ENCODE measurements around the gene KIF22.

KIF22 gene

DNA sequence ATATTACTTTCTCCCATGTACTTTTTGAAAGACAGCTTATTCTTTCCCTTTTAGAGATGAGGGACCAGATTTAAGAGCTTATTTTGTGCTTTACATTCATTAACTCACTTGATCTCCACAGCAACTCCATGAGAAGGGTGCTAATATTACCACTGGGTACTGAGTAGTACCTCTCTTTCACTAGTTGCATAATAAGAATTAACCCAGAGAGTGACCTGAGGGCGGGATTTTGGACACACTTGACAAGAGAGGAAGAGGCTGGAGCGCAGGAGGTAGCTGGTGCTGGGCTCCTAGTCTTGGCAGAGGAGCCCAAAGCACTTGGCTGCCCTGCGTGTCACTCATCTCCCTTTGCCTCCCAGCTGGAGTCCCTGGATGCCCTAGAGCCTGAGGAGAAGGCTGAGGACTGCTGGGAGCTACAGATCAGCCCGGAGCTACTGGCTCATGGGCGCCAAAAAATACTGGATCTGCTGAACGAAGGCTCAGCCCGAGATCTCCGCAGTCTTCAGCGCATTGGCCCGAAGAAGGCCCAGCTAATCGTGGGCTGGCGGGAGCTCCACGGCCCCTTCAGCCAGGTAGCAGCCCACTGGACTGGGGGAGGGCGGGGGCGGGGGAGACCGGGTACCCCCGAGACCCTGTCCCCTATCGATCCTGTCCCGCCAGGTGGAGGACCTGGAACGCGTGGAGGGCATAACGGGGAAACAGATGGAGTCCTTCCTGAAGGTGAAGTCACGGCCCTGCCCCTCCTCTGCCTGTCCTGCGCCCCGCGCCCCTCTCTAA lies 14.1 kb downstream of the KIF22 start:
- DNase-seq: peak; percentile 44

DNA sequence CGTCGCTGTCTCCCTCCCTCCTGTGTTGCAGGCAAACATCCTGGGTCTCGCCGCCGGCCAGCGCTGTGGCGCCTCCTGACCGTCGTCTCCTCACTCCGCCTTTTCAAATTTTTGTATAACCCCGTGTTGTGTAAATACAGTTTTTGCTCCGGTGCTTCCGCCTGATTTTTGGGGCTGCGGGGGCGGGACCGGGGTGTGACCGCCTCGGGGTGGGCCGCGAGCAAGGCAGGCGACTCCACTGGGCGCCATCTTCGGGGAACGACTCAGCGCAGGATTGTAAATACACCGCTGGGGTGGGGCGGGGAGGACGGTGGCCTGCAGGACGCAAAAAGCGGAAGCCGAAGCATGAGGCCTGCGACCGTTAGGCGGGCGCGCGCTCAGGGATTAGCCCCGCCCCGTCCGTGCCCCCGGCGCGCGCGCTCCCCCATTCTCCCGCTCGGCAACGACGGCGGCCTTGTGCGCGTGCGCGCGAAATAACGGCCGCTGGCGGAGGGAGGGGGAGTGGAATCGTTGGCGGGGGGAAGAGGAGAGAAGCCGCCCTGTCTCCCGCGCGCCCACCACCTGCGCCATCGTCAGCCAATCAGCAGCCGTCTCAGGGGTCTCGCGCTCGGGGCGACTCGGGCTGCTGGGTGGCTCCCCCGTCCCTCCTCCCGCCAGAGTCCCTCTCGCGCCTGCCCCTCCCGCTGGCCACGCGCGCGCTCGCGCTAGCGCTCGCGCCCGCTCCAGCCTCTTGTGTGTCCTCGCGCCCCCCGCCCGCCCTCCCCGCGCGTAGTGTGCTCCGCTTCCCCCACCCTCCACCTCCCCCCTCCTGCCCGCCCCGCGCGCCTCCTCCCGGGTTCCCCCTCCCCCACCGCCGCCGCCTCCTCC lies 14.9 kb downstream of the KIF22 start:
- peak; percentile 91 for DNase-seq

GRCh38 chr16:29806099-29806579 lies 15.6 kb downstream of the KIF22 start, which contains the start of gene MAZ:
TSS of gene MAZ (plus strand) at chr16:29806529. CDS start at chr16:29806702, 173 bp downstream.
- DNase-seq: no peak

- no peak for DNase-seq
Measured at GRCh38 chr16:29806641-29807425, 16.3 kb downstream of the KIF22 start.

DNA sequence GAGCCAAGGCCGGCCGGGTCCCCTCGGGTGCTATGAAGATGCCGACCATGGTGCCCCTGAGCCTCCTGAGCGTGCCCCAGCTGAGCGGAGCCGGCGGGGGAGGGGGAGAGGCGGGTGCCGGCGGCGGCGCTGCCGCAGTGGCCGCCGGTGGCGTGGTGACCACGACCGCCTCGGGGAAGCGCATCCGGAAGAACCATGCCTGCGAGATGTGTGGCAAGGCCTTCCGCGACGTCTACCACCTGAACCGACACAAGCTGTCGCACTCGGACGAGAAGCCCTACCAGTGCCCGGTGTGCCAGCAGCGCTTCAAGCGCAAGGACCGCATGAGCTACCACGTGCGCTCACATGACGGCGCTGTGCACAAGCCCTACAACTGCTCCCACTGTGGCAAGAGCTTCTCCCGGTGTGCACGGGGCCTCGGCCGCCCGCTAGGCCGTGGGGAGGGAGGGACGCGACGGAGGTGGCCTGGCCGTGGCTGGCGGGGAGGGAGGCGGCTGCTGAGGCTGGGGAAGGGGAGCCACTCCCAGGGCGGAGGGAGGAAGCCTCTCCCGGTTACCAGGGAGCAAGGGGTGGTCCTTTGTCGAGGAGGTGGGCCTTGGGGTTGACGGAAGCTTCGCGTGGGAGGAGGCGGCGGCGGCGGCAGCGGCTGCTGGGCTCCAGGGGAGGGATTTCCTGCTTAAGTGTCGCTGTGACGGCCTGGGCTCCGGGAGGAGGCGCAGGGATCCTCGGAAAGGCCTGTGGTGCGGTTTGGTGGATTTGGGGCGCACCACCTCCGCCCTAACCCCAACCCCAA lies 17.1 kb downstream of the KIF22 start:
- DNase-seq: peak; percentile 60

DNA sequence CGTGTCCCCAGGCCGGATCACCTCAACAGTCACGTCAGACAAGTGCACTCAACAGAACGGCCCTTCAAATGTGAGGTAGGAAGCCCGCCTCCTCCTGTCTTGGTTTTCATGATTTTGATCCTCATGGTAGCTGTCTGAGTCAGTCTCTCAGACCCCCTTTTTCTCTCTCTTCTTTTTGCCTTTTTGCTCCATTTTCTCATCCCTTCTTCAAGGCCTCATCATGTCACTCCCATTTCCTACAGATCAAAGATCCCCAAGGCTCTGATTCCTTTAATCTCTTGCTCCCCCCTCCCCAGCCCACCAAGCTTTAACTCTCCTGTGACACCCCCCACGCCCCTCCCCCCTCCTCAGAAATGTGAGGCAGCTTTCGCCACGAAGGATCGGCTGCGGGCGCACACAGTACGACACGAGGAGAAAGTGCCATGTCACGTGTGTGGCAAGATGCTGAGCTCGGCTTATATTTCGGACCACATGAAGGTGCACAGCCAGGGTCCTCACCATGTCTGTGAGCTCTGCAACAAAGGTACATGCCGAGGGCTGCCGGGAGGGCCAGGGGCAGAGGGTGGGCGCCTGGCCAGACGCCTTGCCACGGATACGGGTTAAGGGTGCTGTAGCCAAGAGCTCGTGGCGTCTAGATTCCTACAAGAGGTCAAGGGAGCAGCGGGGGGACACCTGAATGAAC lies 17.8 kb downstream of the KIF22 start:
- no peak for DNase-seq

DNA sequence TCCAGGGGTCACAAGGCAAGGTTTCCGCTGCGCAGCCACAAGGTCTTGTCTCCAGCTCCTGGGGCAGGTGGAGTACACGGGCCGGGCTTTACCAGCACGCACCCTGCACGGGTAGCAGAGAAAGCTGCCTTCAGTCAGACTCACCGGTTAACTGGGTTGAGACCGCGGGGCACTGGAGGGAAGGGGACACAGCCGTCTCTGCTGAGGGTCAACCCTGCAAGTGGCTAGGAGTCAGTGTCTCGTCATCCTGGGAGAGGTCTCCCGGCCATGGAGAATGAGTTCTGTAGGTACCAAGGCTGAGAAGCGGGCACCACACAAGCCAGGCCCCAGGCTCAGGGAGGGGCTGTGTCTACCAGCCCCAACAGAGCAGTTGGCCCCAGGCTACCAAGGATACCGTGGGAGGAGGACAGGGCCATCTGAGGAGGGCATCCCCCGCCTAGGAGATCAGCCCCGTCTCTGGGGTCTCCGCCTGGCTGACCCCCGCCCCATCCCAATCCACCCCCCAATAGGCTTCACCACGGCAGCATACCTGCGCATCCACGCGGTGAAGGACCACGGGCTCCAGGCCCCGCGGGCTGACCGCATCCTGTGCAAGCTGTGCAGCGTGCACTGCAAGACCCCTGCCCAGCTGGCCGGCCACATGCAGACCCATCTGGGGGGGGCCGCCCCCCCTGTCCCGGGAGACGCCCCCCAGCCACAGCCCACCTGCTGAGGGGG lies 18.6 kb downstream of the KIF22 start:
- DNase-seq: no peak

DNA sequence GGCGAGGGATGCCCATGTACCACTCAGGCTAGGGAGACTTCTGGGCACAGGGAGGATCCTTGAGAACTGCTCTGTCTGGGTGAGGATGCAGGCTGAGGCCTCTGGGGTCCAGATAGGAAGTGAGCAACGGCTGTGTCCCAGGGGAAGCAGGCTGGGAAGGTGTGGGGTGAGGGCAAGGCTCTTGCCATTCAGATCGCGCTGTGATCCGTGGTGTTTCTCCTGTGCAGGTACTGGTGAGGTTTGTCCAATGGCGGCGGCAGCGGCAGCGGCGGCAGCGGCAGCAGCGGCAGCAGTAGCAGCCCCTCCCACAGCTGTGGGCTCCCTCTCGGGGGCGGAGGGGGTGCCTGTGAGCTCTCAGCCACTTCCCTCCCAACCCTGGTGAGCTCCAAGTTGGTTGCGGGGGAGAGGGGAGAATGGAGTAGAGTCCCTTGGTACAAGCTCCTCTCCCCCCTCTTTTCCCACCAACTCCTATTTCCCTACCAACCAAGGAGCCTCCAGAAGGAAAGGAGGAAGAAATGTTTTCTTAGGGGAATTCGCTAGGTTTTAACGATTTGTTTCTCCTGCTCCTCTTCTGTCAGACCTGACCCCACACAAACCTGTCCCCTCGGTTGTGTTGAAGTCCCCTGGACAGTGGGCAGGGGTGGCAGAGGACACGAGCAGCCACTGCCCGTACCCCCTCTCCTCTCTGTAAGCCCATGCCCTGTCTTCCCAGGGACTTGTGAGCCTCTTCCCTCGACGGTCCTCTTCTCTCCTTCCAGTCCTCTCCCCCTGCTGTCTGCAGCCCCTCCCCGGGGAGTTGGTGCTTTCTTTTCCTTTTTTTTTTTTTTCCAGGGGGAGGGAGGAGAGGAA lies 19.5 kb downstream of the KIF22 start:
- DNase-seq: no peak

DNA sequence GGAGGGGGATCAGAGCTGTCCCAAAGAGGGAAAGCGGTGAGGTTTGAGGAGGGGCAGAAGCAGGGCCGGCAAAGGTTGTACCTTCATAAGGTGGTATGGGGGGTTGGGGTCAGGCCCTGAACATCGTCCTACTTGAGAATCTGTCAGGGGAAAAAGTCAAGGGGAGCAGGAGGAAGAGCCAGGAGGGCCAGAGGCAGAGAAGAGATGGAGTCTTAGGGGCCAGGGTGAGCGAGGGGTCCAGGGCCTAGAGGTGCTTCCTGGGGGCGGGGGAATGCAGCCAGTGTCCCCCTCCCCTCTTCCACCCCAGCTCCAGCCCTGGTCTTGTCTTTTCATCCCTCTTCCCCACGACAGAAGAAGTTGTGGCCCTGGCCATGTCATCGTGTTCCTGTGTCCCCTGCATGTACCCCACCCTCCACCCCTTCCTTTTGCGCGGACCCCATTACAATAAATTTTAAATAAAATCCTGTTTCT lies 20.2 kb downstream of the KIF22 start:
- DNase-seq: no peak

- DNase-seq: peak; percentile 42
Measured at GRCh38 chr16:29811170-29811895, 20.8 kb downstream of the KIF22 start.

DNA sequence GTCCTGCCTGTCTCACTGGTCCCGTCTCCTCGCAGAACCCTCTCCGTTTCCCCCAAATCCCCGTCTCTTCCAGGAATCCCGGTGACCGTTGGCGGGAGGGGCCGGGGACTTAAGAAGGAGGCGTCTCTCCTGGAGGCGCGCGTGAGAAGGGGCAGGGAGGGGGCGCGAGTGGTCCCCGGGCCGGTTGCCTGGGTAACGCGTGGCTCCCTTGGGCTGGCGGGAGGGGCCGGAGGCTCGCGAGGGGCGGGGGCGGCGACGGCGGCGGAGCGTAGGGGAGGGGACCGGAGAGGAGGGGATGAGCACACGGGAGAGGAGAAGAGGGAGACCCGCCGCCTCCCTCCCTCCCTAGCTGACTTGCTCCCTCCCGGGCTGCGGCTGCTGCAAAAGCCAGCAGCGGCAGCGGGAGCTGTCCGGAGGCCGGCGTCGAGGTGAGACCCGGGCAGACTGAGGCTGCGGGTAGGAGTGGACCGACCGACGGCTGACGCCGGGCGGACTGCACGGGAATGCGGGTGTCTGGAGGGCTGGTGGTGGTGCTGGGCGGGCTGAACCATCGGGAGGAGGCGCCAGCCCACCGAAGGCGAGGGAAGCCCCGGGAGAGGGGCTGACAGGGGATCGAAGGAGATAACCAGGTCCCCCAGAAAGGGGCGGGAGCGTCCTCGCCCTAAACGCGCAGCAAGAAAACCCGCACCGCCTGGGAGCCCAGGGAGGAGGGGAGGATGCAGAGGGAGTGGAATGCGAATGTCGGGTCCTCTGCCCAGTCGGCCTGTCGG lies 21.5 kb downstream of the KIF22 start, which contains the start of gene PRRT2:
Gene PRRT2, plus strand, starts transcription at position 298 of the 770 bp plus-strand sequence. CDS start 862 bp downstream, outside the sequence.
- DNase-seq: no peak

DNA sequence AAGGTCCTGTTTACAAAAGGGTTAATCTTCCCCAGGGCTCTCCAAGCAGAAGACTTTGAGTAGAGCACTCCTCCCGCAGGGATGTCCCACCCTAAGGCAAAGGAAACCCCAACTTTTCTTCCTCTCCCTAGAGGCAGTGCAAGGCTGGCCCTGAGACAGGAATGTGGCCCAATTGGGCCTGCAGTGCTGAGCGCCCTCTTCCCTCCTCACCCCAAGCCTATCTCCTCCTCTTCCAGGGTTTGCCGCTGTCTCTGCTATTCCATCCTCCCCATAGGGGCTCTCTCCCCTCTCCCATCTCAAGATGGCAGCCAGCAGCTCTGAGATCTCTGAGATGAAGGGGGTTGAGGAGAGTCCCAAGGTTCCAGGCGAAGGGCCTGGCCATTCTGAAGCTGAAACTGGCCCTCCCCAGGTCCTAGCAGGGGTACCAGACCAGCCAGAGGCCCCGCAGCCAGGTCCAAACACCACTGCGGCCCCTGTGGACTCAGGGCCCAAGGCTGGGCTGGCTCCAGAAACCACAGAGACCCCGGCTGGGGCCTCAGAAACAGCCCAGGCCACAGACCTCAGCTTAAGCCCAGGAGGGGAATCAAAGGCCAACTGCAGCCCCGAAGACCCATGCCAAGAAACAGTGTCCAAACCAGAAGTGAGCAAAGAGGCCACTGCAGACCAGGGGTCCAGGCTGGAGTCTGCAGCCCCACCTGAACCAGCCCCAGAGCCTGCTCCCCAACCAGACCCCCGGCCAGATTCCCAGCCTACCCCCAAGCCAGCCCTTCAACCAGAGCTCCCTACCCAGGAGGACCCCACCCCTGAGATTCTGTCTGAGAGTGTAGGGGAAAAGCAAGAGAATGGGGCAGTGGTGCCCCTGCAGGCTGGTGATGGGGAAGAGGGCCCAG lies 22.4 kb downstream of the KIF22 start:
- no peak for DNase-seq

GRCh38 chr16:29813644-29814562 lies 23.4 kb downstream of the KIF22 start:
- DNase-seq: no peak

- no peak for DNase-seq
Measured at GRCh38 chr16:29814592-29814991, 24.0 kb downstream of the KIF22 start.

DNA sequence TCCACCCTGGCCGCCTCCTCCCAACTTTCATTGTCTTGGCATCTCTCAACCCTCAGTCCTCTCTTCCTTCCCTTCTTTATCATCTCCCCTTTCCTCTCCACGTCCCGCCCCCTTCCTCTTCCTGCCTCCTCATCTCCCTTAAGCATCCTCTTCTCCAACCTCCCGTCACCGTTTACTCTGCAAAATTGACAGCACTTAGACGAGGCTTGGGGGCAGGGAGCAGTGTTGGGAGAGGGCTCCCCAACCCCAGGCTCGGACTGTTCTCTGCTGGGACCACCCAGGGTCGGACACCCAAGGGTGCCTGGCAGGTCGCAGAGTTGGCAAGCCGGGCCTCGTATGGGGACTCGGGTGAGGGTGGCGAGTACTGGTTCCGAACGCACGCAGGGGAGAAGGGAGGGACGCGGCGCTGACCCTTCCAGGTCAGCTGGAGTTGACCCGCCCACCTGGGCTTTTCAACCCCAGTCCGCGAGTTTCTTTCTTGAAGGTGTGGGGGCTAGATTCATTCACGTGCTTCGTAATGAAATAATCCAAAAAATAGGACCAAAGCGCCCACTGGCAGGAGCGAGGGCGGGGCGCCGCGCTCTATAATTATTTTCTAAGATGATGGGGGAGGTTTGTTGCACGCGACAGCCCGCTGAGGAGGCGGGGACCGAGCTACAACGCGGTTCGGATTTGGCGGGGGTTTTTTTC lies 24.6 kb downstream of the KIF22 start:
- no peak for DNase-seq
